NT2/D1 (cell line): ENCODE data around the gene RNASE1.

Source experiments
- SUZ12 ChIP-seq: IDR thresholded peaks from 2 replicates; pipeline ENCODE4 v1.6.1; 2011; ENCODE audit not compliant: insufficient read length, insufficient read depth; ENCODE audit errors: extremely low read depth
- YY1 ChIP-seq: IDR thresholded peaks from 2 replicates; pipeline ENCODE4 v1.6.1; 2011; ENCODE audit not compliant: insufficient read length, insufficient read depth
- ZNF274 ChIP-seq: IDR thresholded peaks from 2 replicates; pipeline ENCODE4 v1.6.1; 2011; ENCODE audit warnings: mild to moderate bottlenecking, low read depth, low read length

DNA sequence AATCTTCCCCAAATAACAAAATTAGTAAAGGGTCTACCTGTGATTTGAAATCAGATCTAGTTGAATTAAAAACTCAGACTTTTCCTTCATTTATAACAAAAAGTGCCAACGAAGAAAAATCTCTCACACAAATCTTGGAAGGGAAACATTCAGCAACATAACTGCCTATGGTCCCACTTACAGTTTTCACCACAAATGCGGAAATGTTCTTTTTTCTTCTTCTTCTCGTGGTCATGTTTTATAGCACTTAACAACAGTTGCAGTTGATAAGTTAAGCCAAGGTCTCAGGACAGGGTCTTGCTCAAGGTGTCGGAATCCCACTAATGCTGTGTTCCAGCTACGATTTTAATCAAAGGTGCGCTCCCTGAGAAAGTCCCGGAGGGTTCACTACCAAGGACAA lies 11.5 kb downstream of the RNASE1 start:
- TF ChIP-seq YY1 (no peak), SUZ12 (no peak), ZNF274 (no peak)
